Testis (tissue), 2 donors: Measurements from ENCODE around the gene HIRA.

Experiments
- CTCF ChIP-seq, 3 experiments: fragments of 450-650 bp in 2 of 3; fragments of 200-600 bp in 1 of 3; sonication (generic) in 1 of 3; IDR thresholded peaks; one replicate each; pipeline ENCODE4 v1.5.1; 2016 to 2019; ENCODE audit warnings: antibody characterized with exemption in 3 of 3, mild to moderate bottlenecking in 2 of 3, moderate library complexity in 1 of 3
- POLR2A ChIP-seq: fragments of 450-650 bp; IDR thresholded peaks from one replicate; pipeline ENCODE4 v1.6.1; 2017; ENCODE audit warnings: antibody characterized with exemption, mild to moderate bottlenecking, moderate library complexity

- TF ChIP-seq CTCF (IDR thresholded peaks at IDR 0.05) (no peak), POLR2A (no peak)
These were observed 26.4 kb downstream of the HIRA start for GRCh38 chr22:19405133-19405532.
